Bronchial epithelial cell (primary cell): ENCODE data around the gene GRID2. TPM values are rescaled to one million over a fixed set of nuclear protein-coding genes. Genes with fewer than 3 reads are reported as not detected.

ENCODE experiments used
- DNase-seq: peaks from one replicate; pipeline ENCODE4 v3.0.0-alpha.2; 2010; ENCODE audit warnings: low read depth
- FAIRE-seq: peaks from 2 replicates; lab custom pipeline; 2011; peaks lifted over from hg19 to GRCh38; lab: Jason Lieb, UNC
- H3K27me3 ChIP-seq: 2 replicates; pipeline ENCODE4 v1.5.1; 2011; ENCODE audit warnings: low read length; ENCODE audit not compliant: control insufficient read depth, insufficient read depth
- H3K36me3 ChIP-seq: 2 replicates; pipeline ENCODE4 v1.5.1; 2011; ENCODE audit warnings: low read length; ENCODE audit not compliant: control insufficient read depth, insufficient read depth
- H3K4me3 ChIP-seq: 2 replicates; pipeline ENCODE4 v1.5.1; 2011; ENCODE audit warnings: mild to moderate bottlenecking, low read depth, low read length, control low read depth
- total RNA-seq: library from RNA; depleted of rRNA; stranded (reverse); fragments of >200 nt; gene quantifications from 2 replicates; pipeline ENCODE4 v1.2.1, GENCODE V29; 2014
- TF ChIP-seq, protein P1 (sequence below): IDR thresholded peaks from 2 replicates; pipeline ENCODE4 v1.5.1; 2011; ENCODE audit warnings: mild to moderate bottlenecking, moderate library complexity, low read length, control low read depth, inconsistent platforms; ENCODE audit not compliant: insufficient read depth, severe bottlenecking

GRID2 gene
- total RNA-seq, 1 donor from 2014 or later = not detected

DNA sequence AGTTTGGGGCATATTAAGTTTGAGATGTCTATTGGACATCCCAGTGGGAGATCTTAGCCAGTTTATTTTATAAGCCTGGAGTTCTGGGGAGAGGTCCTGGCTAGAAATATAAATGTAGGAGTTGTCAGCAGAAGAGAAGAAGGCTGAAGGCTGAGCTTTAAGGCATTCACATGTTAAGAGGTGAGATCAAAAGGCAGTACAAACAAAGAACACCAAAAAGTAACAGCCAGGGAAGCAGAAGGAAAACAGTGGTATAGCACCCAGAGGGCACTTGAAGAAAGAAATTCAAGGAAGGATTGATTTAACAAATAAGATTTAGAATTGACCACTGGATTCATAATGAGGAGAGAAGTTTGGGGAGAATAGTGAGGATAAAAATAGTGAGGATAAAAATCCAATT lies 1383.5 kb downstream of the GRID2 start:
- no peak for FAIRE-seq
- Histone ChIP-seq H3K4me3 (no peak overlapping the region), H3K36me3 (no peaks in the 10 kb centered on the region), H3K27me3 (no peaks in the 10 kb centered on the region)
- DNase-seq = no peak
- TF ChIP-seq, protein P1, sequence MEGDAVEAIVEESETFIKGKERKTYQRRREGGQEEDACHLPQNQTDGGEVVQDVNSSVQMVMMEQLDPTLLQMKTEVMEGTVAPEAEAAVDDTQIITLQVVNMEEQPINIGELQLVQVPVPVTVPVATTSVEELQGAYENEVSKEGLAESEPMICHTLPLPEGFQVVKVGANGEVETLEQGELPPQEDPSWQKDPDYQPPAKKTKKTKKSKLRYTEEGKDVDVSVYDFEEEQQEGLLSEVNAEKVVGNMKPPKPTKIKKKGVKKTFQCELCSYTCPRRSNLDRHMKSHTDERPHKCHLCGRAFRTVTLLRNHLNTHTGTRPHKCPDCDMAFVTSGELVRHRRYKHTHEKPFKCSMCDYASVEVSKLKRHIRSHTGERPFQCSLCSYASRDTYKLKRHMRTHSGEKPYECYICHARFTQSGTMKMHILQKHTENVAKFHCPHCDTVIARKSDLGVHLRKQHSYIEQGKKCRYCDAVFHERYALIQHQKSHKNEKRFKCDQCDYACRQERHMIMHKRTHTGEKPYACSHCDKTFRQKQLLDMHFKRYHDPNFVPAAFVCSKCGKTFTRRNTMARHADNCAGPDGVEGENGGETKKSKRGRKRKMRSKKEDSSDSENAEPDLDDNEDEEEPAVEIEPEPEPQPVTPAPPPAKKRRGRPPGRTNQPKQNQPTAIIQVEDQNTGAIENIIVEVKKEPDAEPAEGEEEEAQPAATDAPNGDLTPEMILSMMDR = no peak

DNA sequence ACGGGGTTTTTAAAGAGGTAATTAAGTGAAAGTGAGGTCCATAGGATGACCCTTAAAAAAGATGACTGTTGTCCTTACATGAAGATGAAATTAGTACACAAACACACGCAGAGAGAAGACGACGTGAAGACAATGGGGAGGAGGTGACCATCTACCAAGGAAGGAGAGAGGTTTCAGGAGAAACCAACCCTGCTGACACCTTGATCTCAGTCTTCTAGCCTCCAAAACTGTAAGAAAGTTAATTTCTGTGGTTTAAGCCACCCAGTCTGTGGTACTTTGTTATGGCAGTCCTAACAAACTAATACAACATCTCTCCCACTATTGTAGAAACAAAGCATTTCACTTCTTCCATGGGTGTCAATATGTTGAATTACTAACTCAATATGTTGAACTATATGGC lies 1385.2 kb downstream of the GRID2 start:
- DNase-seq (no peak), FAIRE-seq (no peak)
- no peaks in the 10 kb centered on the region for H3K27me3 ChIP-seq
- TF ChIP-seq, protein P1 = no peak
- H3K36me3 ChIP-seq = no peaks in the 10 kb centered on the region
- no peak overlapping the region for H3K4me3 ChIP-seq

DNA sequence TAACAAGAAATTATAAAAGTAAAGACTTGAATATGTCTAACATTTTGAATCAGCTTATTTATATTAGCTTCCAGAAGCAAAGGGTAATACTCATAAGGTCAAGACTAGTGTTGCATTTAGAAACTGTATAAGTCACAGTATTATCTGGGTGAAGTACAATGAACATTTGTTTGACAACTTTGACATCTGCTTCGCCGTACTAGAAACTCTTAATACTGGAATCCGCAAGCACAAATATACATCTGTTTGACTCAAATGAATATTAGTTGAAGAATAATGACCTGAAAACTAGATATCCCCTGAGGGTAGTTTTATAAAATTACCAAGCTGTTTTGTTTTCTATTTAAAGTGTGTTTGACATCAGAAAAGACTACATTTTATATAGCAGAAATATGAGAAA lies 1389.4 kb downstream of the GRID2 start:
- Histone ChIP-seq H3K36me3 (no peaks in the 10 kb centered on the region), H3K4me3 (no peak overlapping the region), H3K27me3 (no peaks in the 10 kb centered on the region)
- no peak for FAIRE-seq
- TF ChIP-seq, protein P1 = no peak
- DNase-seq = no peak

DNA sequence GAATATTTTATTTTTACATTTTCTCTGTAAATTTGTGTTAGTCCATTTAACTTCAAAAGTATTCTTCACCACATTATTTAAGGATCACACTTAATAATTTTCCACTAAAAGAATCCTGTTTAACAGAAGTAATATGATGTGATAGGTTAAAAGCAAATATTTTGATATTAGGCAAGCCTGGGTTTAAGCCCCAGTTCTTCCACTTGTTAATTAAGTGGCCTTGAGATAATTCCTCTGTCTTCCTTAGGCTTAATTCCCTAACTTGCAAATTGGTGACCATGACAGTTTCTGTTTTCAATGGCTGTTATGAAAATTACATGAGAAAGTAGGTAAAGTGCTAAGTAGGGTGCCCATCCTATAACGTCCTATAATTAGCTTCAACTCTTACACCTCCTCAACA lies 1394.9 kb downstream of the GRID2 start:
- Histone ChIP-seq H3K36me3 (no peaks in the 10 kb centered on the region), H3K4me3 (no peak overlapping the region), H3K27me3 (no peaks in the 10 kb centered on the region)
- DNase-seq = no peak
- FAIRE-seq = no peak
- TF ChIP-seq, protein P1 = no peak

DNA sequence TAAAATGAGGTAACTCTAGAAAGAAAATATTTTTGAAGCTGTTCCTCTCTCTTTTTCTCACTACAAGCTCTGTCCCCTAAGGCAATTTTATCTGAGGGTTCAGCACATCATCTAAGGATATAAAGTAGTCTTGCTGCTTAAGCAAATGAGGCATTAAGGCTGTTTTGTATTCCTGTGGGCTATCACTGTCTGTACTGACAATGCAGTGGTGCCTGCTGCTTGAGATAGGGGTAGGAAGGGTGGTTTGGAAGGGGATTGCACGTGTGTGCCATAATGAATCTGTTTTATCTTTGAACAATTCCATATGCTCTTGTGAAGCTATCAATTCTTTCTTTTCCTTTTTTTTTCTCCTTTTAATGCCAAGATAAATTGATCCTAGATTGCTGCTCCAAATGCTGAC lies 1396.8 kb downstream of the GRID2 start:
- H3K4me3 ChIP-seq = no peak overlapping the region
- no peaks in the 10 kb centered on the region for H3K27me3 ChIP-seq
- FAIRE-seq (no peak), DNase-seq (no peak)
- TF ChIP-seq, protein P1 = no peak
- no peaks in the 10 kb centered on the region for H3K36me3 ChIP-seq

DNA sequence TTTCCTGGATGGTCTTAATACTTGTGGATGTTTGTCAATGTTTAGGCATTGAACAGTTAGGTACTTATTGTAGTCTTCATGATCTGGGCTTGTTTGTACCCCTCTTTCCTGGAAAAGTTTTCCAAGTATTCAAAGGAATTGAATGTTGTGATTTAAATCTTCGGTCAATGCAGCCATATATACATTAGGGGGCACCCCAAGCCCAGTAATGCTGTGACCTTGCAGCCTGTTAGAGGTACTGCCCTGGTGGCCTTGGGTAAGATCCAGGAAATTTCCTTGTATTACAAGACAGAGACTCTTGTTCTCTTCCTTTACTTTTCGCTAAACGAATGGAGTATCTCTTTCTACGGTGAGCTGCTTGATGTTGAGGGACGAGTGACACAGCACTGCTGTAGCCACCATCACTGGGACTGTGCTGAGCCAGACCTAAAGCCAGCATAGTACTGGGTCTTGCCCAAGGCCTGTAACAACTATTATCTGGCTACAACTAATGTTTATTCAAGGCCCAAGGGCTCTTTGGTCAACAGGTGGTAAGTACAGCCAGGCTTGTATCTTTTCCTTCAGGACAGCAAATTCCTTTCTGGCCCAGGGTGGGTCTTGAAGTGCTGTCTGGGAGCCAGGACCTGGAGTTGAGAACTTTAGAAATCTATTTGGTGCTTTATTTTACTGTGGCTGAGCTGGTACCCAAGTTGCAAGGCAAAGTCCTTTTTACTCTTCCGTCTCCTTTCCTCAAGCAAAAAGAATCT lies 1406.5 kb downstream of the GRID2 start:
- DNase-seq = peak; percentile 18
- FAIRE-seq = no peak
- Histone ChIP-seq H3K4me3 (no peak overlapping the region), H3K27me3 (no peaks in the 10 kb centered on the region), H3K36me3 (no peaks in the 10 kb centered on the region)
- TF ChIP-seq, protein P1 = no peak
